ENCODE results near the gene FLNB. TPM values are rescaled to one million over a fixed set of nuclear protein-coding genes. Genes with fewer than 3 reads are reported as not detected.

The FLNB gene
- total and polyA plus RNA-seq, 8 donors, result 85.2 to 152 (median 102) TPM

DNA sequence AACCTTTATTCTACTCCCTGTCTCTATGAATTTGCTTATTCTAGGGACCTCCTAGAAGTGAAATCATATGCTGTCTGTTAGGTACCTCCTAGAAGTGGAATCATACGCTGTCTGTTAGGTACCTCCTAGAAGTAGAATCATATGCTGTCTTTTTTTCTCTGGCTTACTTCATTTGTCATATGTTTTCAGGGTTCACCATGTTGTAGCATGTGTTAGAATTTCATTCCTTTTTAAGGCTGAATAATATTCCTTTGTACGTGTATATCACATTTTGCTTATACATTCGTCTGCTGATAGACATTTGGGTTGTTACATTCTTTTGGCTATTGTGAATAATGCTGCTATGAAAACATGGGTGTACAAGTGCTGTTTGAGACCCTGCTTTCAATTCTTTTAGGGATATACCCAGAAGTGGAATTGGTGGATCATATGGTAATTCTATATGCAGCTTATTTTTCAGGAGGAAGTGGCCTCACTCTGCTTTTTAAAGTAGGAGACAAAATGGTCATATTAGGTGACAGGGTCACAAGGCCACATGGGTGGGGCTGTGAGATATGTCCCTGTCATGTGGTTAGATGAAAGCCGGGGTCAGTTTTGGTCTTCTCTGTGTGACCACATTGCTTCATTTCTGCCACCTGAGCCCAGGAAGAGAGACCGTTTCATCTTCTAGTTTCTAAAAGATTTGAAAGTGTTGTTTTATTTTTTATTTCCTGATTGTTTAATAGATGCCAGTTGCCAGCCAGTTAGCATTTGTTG, 76.7 kb downstream of the FLNB start:
- TF ChIP-seq, protein P1, sequence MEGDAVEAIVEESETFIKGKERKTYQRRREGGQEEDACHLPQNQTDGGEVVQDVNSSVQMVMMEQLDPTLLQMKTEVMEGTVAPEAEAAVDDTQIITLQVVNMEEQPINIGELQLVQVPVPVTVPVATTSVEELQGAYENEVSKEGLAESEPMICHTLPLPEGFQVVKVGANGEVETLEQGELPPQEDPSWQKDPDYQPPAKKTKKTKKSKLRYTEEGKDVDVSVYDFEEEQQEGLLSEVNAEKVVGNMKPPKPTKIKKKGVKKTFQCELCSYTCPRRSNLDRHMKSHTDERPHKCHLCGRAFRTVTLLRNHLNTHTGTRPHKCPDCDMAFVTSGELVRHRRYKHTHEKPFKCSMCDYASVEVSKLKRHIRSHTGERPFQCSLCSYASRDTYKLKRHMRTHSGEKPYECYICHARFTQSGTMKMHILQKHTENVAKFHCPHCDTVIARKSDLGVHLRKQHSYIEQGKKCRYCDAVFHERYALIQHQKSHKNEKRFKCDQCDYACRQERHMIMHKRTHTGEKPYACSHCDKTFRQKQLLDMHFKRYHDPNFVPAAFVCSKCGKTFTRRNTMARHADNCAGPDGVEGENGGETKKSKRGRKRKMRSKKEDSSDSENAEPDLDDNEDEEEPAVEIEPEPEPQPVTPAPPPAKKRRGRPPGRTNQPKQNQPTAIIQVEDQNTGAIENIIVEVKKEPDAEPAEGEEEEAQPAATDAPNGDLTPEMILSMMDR (IDR thresholded peaks at IDR 0.05), result no peak
- Histone ChIP-seq H3K27ac (no peak overlapping the region), H3K4me1 (peaks cover 0 to 3% (median 0%) of the 10 kb centered on the region in 3 donors)

GRCh38 chr3:58085616-58086015, 77.4 kb downstream of the FLNB start:
- FAIRE-seq (no peak), ATAC-seq (no peak), DNase-seq (no peak)
- 71 to 84% methylated on average over 6 of the region's 6 CpGs for WGBS, 2 donors
- H3K9me3 ChIP-seq, result no peaks in the 10 kb centered on the region
- peaks cover 0 to 3% (median 0%) of the 10 kb centered on the region in 3 donors for H3K4me1 ChIP-seq
- no peak overlapping the region for H3K4me3 ChIP-seq
- H3K27me3 ChIP-seq, result no peaks in the 10 kb centered on the region
- no peak overlapping the region for H3K27ac ChIP-seq
- H3K36me3 ChIP-seq, result peaks cover 0 to 7% (median 0%) of the 10 kb centered on the region in 3 donors
- TF ChIP-seq, protein P1 (IDR thresholded peaks at IDR 0.05), result no peak
- intact Hi-C loops (cut with DNase I), result no loop called here

More for the DNA sequence above, 76.7 kb downstream of the FLNB start:
- DNase-seq, result no peak
- H3K36me3 ChIP-seq, result peaks cover 0 to 10% (median 0%) of the 10 kb centered on the region in 3 donors
- no peak overlapping the region for H3K4me3 ChIP-seq
- ATAC-seq, result no peak
- no peak for FAIRE-seq
- intact Hi-C loops (cut with DNase I), result no loop called here
- WGBS, 2 donors, result 84 to 88% methylated on average over 5 of the region's 5 CpGs
- no peaks in the 10 kb centered on the region for H3K9me3 ChIP-seq
- H3K27me3 ChIP-seq, result no peaks in the 10 kb centered on the region

GRCh38 chr3:58088501-58088900, 80.3 kb downstream of the FLNB start:
- no peaks in the 10 kb centered on the region for H3K9me3 ChIP-seq
- no peak overlapping the region for H3K4me3 ChIP-seq
- H3K4me1 ChIP-seq, result peaks cover 0 to 3% (median 0%) of the 10 kb centered on the region in 3 donors
- intact Hi-C loops (cut with DNase I), result no loop called here
- H3K27me3 ChIP-seq, result no peaks in the 10 kb centered on the region
- WGBS, 2 donors, result 92 to 99% methylated on average over 3 of the region's 3 CpGs
- H3K36me3 ChIP-seq, result no peaks in the 10 kb centered on the region
- FAIRE-seq, result no peak
- no peak for ATAC-seq
- no peak for DNase-seq
- TF ChIP-seq, protein P1 (IDR thresholded peaks at IDR 0.05), result no peak
- no peak overlapping the region for H3K27ac ChIP-seq

- DNase-seq (no peak), ATAC-seq (no peak), FAIRE-seq (no peak)
- Histone ChIP-seq H3K4me3 (no peak overlapping the region), H3K27ac (no peak overlapping the region), H3K36me3 (peaks cover 0 to 6% (median 1%) of the 10 kb centered on the region in 3 donors), H3K4me1 (no peaks in the 10 kb centered on the region), H3K27me3 (no peaks in the 10 kb centered on the region), H3K9me3 (no peaks in the 10 kb centered on the region)
- intact Hi-C loops (cut with DNase I), result no loop called here
- 93 to 95% methylated on average over 5 of the region's 5 CpGs for WGBS, 2 donors
- TF ChIP-seq, protein P1 (IDR thresholded peaks at IDR 0.05), result no peak
These were observed 82.1 kb downstream of the FLNB start for GRCh38 chr3:58090351-58090750.

- 97 to 99% methylated on average over 4 of the region's 4 CpGs for WGBS, 2 donors
- Histone ChIP-seq H3K36me3 (peaks cover 0 to 21% (median 3%) of the 10 kb centered on the region in 3 donors), H3K27me3 (no peaks in the 10 kb centered on the region), H3K4me1 (no peaks in the 10 kb centered on the region), H3K9me3 (no peaks in the 10 kb centered on the region), H3K4me3 (no peak overlapping the region), H3K27ac (no peak overlapping the region)
- TF ChIP-seq, protein P1 (IDR thresholded peaks at IDR 0.05), result no peak
- ATAC-seq (no peak), FAIRE-seq (no peak), DNase-seq (no peak)
- intact Hi-C loops (cut with DNase I), result no loop called here
These were observed 84.3 kb downstream of the FLNB start for GRCh38 chr3:58092521-58092920.

All from pancreas (tissue), 10 donors.